ENCODE measurements around the gene PUM1.

The PUM1 gene

DNA sequence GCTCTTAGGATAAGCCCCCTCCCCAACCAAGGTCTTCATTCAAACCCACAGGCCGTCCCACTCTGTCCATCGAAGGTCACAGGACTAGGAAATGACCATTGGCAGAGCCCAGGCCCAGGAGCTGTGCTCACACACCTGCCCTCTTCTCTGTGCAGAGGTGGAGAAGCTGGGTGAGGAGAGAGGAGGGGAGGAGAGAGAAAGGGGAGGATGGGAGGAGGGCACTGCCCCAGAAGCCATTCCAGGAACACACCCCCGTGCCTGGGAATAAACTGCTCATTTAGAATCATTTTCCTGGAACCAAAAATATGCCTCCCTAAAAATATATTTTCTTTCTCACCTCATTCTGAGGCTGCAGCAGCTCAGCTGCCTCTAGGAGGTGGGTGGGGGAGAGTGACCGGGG is 150.6 kb downstream of the PUM1 start:
- Histone ChIP-seq H3K4me1 (ENCODE audit: control insufficient read depth, insufficient read depth, low read length, poor library complexity, severe bottlenecking) (peaks cover 5% of the 10 kb centered on the region), H3K4me3 (ENCODE audit: extremely low read depth, insufficient read depth, low read length, poor library complexity, severe bottlenecking) (no peak overlapping the region), H3K36me3 (ENCODE audit: control insufficient read depth, insufficient read depth, low read length) (no peaks in the 10 kb centered on the region), H3K9me3 (ENCODE audit: control insufficient read depth, low read length) (no peaks in the 10 kb centered on the region), H3K27ac (ENCODE audit: low read depth, low read length, severe bottlenecking) (no peak overlapping the region)
- 80% methylated on average over 1 of the region's 4 CpGs; no CpG with 5 or more reads in 1 of the 2 experiments for WGBS, 2 experiments (ENCODE audit: insufficient coverage in 2 of 2)

DNA sequence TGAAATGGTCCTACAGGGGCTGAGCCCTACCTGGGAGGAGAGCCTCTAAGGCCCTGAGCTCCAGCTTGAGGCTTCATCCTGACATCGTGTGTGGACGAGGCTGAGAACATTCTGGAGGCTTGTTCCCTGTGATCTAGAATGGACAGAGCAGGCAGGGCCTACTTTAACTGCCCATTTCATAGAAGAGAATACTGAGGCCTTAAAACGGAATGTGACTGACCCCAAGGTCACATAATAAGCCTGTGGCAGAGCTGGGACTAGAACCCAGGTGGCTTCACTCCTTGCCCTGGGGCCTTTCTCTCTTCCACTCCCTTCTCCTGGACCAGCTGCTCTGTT is 151.0 kb downstream of the PUM1 start:
- Histone ChIP-seq H3K4me1 (ENCODE audit: control insufficient read depth, insufficient read depth, low read length, poor library complexity, severe bottlenecking) (peaks cover 9% of the 10 kb centered on the region), H3K9me3 (ENCODE audit: control insufficient read depth, low read length) (no peaks in the 10 kb centered on the region), H3K27ac (ENCODE audit: low read depth, low read length, severe bottlenecking) (no peak overlapping the region), H3K4me3 (ENCODE audit: extremely low read depth, insufficient read depth, low read length, poor library complexity, severe bottlenecking) (no peak overlapping the region), H3K36me3 (ENCODE audit: control insufficient read depth, insufficient read depth, low read length) (no peaks in the 10 kb centered on the region)
- WGBS, 2 experiments (ENCODE audit: insufficient coverage in 2 of 2), result 94 to 100% methylated on average over 2 to 3 of the region's 3 CpGs

DNA sequence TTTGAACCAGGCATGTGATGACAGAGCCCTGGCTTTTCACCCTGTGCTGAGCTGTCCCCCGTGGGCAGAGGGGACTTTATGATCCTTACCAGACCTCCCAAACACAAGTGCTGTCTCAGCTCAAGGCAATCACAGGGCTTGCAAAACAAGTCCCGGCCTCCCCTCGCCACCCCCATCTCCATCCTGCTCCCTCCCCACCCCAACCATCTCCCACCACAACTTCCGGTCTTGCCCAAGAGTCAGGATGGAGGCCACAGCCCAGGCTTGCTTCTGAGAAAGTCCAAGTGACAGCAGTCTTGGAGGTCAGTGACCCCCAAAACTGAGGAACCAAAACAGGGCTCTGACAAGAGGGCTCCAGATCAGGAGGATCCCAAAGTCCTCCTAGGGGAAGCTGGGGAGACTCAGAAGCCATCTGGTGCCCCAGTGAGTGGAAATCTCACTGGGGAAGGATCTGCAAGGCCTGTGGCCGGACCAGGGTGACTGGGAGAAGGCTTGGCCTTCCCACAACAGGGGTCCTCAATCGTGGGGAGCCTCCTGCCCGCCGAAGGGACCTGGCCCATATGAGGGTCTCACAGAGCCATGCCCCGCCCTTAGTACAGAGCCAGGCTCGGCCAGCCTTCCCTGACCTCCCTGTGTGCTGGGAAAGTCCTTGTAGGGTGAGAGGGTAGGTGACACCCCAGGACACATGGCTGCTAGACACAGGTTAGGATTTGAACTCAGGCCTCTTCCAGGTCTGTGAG is 152.4 kb downstream of the PUM1 start:
- 84 to 95% methylated on average over 7 to 9 of the region's 10 CpGs for WGBS, 2 experiments (ENCODE audit: insufficient coverage in 2 of 2)
- no peaks in the 10 kb centered on the region for H3K9me3 ChIP-seq (ENCODE audit: control insufficient read depth, low read length)

DNA sequence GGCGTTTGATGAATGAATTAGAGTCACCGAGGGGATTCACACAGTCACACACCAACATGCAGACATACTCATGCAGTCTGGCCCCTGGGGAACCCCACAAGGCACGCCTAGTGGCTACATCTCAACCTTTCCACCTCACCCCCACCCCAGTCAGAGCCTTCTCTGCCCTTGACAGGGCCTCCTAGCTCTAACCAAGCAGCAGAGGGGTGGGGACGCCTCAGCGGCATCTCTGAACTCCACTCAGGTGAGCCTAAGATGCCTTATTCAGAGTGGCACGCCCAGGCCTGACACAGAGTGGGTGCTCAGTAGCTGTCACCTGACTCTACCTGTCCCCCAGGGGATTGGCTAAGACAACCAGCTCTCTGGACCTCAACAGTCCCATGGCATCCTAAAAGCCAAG is 153.3 kb downstream of the PUM1 start:
- H3K4me1 ChIP-seq (ENCODE audit: control insufficient read depth, insufficient read depth, low read length, poor library complexity, severe bottlenecking), result peaks cover 17% of the 10 kb centered on the region
- H3K9me3 ChIP-seq (ENCODE audit: control insufficient read depth, low read length), result no peaks in the 10 kb centered on the region
- no peaks in the 10 kb centered on the region for H3K36me3 ChIP-seq (ENCODE audit: control insufficient read depth, insufficient read depth, low read length)
- H3K4me3 ChIP-seq (ENCODE audit: extremely low read depth, insufficient read depth, low read length, poor library complexity, severe bottlenecking), result no peak overlapping the region
- WGBS, 2 experiments (ENCODE audit: insufficient coverage in 2 of 2), result 88 to 97% methylated on average over 4 of the region's 6 CpGs
- no peak overlapping the region for H3K27ac ChIP-seq (ENCODE audit: low read depth, low read length, severe bottlenecking)

More for the DNA sequence above, 152.4 kb downstream of the PUM1 start:
- peaks cover 17% of the 10 kb centered on the region for H3K4me1 ChIP-seq (ENCODE audit: control insufficient read depth, insufficient read depth, low read length, poor library complexity, severe bottlenecking)
- H3K36me3 ChIP-seq (ENCODE audit: control insufficient read depth, insufficient read depth, low read length), result no peaks in the 10 kb centered on the region
- no peak overlapping the region for H3K4me3 ChIP-seq (ENCODE audit: extremely low read depth, insufficient read depth, low read length, poor library complexity, severe bottlenecking)
- no peak overlapping the region for H3K27ac ChIP-seq (ENCODE audit: low read depth, low read length, severe bottlenecking)

DNA sequence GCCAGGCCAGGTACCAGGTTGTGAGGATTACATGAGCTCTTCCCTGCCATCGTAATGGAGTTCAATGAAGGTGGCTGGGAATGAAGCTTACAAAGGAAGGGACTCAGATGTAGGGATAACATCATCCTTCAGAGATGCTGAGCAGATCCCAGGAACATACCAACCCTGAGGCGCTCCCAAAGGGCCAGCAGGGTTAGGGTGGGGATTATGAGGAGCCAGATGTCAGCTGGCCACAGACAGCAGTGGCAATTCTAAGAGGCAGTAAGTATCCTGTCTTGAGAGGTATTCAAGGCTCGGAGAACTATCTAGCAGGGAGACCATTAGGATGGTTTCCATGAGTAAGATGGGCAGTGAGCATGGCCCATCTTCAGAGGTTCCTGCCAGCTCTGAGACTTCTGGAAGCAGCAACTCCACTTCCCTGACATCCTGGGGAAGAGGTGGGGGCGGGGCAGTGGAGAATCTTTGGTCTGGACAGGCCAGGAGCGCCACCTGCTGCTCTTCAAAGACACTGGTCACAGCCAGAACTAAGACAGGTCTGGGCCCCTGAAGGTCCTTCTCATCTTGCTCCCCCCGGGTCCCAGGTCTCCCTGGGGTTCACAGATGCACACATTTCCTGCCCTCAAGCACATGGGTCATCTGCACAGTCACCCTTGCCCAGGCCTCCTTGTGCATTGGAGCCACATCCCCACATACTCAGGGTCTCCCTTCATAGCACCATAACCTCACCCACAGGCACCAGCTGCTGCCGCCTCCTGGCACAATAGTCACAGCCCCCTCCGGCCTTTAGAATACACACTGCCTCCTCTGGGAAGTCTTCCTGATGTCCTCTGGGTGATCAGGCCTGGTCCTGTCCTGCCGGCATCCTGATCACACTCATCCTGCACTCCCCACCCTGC is 154.2 kb downstream of the PUM1 start:
- H3K36me3 ChIP-seq (ENCODE audit: control insufficient read depth, insufficient read depth, low read length), result no peaks in the 10 kb centered on the region
- peaks cover 25% of the 10 kb centered on the region for H3K4me1 ChIP-seq (ENCODE audit: control insufficient read depth, insufficient read depth, low read length, poor library complexity, severe bottlenecking)
- H3K27ac ChIP-seq (ENCODE audit: low read depth, low read length, severe bottlenecking), result no peak overlapping the region
- H3K4me3 ChIP-seq (ENCODE audit: extremely low read depth, insufficient read depth, low read length, poor library complexity, severe bottlenecking), result no peak overlapping the region
- WGBS, 2 experiments (ENCODE audit: insufficient coverage in 2 of 2), result 49 to 53% methylated on average over 7 to 8 of the region's 9 CpGs
- H3K9me3 ChIP-seq (ENCODE audit: control insufficient read depth, low read length), result no peaks in the 10 kb centered on the region

DNA sequence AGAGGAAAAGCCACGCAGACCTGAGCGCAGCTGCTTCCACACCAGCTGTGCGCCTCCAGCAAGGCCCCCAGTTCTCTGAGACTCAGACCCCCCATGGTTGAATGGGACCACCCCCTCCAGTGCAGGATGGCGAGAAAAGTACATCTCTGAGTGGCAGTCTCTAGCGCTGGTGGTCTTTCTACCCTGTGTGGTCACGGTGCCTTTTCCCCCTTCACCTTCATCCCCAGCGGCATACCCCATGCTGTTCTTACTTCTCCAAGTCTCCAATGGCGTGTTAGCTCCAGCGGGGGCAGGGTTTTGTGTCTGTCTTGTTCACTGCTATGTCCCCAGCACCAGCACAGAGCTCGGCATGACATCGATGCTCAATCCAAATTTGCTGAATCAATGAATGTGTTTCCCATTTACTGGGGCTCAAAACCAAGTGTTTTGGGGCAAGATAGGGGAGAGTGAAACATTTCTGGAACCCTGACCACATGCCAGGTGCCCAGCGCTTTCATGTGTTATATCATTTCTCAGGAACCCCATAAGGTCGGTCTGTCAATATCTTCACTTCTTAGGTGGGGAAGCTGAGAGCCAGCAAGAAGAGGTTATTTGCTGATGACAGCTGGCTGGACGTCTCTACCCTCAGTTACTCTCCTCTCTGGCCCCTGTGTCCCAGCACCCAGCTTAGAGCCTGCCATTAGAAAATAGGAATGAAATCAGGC is 156.0 kb downstream of the PUM1 start:
- Histone ChIP-seq H3K27ac (ENCODE audit: low read depth, low read length, severe bottlenecking) (no peak overlapping the region), H3K4me1 (ENCODE audit: control insufficient read depth, insufficient read depth, low read length, poor library complexity, severe bottlenecking) (peaks cover 29% of the 10 kb centered on the region), H3K4me3 (ENCODE audit: extremely low read depth, insufficient read depth, low read length, poor library complexity, severe bottlenecking) (peak overlapping the region; percentile 37), H3K36me3 (ENCODE audit: control insufficient read depth, insufficient read depth, low read length) (no peaks in the 10 kb centered on the region), H3K9me3 (ENCODE audit: control insufficient read depth, low read length) (no peaks in the 10 kb centered on the region)
- 51 to 52% methylated on average over 12 to 14 of the region's 14 CpGs for WGBS, 2 experiments (ENCODE audit: insufficient coverage in 2 of 2)

DNA sequence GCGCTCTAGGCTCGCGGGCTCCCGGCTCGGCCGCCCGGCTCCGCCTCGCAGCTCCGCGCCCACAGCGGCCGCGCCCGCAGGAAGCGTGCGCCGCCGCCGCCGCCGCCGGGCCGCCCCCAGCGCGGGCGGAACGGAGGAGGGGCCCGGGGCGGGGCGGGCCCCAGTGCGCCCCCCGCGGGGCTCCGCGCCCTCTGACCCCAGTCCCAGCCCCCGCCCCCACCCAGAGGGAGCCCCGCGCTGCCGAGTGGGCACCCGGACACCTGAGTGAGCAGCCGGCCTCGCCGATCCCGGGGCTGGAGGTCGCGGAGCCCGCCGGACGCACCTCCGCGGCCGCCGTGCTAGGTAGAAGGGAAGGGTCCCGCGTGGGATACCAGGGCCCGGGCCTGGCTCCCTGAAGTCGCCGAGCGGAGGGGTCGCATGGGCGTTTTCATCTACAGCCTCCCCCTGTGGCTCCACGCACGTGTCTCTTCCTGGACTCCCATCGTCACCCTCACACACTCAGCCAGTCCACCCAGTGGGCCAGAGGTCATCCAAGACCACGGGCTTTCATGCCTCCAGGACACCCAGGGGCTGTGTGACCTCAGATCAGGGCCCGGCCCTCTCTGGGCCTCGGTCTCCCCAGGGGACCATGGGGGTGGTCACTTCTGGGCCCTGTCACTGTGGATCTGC is 156.7 kb downstream of the PUM1 start, which contains the start of gene SDC3:
SDC3 (minus strand) TSS at position 63 of the 669 bp plus-strand sequence. CDS start 172 bp downstream, outside the sequence.
- Histone ChIP-seq H3K9me3 (ENCODE audit: control insufficient read depth, low read length) (no peaks in the 10 kb centered on the region), H3K4me1 (ENCODE audit: control insufficient read depth, insufficient read depth, low read length, poor library complexity, severe bottlenecking) (peaks cover 33% of the 10 kb centered on the region), H3K36me3 (ENCODE audit: control insufficient read depth, insufficient read depth, low read length) (no peaks in the 10 kb centered on the region), H3K27ac (ENCODE audit: low read depth, low read length, severe bottlenecking) (no peak within 1 kb of the TSS), H3K4me3 (ENCODE audit: extremely low read depth, insufficient read depth, low read length, poor library complexity, severe bottlenecking) (peak within 1 kb of the TSS; percentile 58)
- WGBS, 2 experiments (ENCODE audit: insufficient coverage in 2 of 2), result 6 to 7% methylated on average over 20 to 41 of the region's 68 CpGs

DNA sequence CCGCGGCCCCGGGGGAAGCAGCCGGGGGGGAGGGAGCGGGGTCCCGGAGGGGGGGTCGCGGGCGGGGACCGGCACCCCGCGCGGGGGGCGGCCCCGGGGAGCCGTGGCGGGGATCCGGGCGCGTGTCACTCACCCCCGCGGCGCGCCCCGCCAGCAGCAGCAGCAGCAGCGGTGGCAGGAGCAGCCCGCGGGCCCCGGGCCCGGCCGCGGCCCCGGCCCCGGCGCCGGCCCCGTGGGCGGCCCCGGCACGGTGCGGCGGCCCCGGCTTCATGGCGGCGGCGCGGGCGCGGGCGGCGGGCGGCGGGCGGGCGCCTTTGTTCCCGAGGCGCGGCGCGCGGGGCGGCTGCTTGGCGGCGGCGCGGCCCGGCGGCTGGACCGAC is 157.2 kb downstream of the PUM1 start:
- Histone ChIP-seq H3K27ac (ENCODE audit: low read depth, low read length, severe bottlenecking) (no peak overlapping the region), H3K36me3 (ENCODE audit: control insufficient read depth, insufficient read depth, low read length) (no peaks in the 10 kb centered on the region), H3K9me3 (ENCODE audit: control insufficient read depth, low read length) (no peaks in the 10 kb centered on the region), H3K4me3 (ENCODE audit: extremely low read depth, insufficient read depth, low read length, poor library complexity, severe bottlenecking) (peak overlapping the region; percentile 58), H3K4me1 (ENCODE audit: control insufficient read depth, insufficient read depth, low read length, poor library complexity, severe bottlenecking) (peaks cover 38% of the 10 kb centered on the region)
- 0 to 1% methylated on average over 22 to 38 of the region's 69 CpGs for WGBS, 2 experiments (ENCODE audit: insufficient coverage in 2 of 2)

DNA sequence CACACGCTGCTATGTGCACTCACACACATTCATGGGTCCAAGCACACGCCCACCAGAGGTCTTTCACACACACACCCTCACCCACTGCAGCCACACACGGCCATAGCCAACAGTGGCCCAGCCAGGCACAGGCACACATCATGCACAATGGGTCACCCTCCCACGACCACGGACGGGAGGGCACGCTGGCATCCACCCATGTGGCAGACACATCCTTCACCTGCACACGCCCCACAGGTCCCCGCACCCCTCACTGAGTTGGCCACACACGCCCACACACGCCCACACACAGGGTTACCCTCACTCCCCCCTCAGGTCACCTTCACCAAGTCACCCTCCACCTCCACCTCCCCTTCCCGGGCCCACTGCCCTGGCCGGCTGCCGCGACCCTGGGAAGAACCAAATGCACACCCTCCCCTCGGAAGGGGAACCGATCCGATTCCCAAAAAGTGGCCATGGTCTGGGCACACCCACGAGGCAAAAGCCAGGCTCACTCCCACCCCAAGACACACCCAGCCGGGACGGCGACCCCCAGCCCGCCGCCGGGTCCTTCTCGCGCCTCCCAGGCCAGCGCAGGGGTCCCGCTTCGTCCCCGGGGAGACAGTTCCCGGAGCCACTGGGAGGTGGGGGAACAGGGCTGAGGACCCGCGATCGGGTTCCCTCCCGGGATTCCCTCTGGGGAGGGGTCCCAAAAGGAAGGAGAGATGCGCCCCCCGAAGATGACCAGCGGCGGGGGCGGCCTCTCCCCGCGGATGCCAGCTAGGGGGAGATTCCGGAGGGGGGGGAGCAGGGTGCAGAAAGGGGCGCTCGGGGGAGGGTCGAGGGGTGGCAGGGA is 157.8 kb downstream of the PUM1 start:
- no peaks in the 10 kb centered on the region for H3K36me3 ChIP-seq (ENCODE audit: control insufficient read depth, insufficient read depth, low read length)
- H3K4me3 ChIP-seq (ENCODE audit: extremely low read depth, insufficient read depth, low read length, poor library complexity, severe bottlenecking), result peak overlapping the region; percentile 58
- H3K9me3 ChIP-seq (ENCODE audit: control insufficient read depth, low read length), result no peaks in the 10 kb centered on the region
- H3K4me1 ChIP-seq (ENCODE audit: control insufficient read depth, insufficient read depth, low read length, poor library complexity, severe bottlenecking), result peaks cover 43% of the 10 kb centered on the region
- WGBS, 2 experiments (ENCODE audit: insufficient coverage in 2 of 2), result 16 to 24% methylated on average over 21 to 32 of the region's 47 CpGs
- no peak overlapping the region for H3K27ac ChIP-seq (ENCODE audit: low read depth, low read length, severe bottlenecking)

Data from mesodermal cell (in vitro differentiated cells).